Stimulated activated CD8-positive, alpha-beta memory T cell treated with anti-CD3 and anti-CD28 coated beads, Interleukin-7, amount 100 ng/mL, for 1 hour (primary cell): Measurements from ENCODE around the gene ZAR1L.
A peak's percentile ranks its signal among the peaks of the same experiment; 100 is the strongest.
"Not testable (repeated sequence)": the region's sequence is repeated elsewhere in the genome, so short reads cannot be mapped to it uniquely, and the experiment has no call there.

Experiments
- DNase-seq, 2 donors: peaks; one replicate each; pipeline ENCODE4 v3.0.0-alpha.2; 2020; ENCODE audit warnings: low read depth in 2 of 2

The ZAR1L gene

DNA sequence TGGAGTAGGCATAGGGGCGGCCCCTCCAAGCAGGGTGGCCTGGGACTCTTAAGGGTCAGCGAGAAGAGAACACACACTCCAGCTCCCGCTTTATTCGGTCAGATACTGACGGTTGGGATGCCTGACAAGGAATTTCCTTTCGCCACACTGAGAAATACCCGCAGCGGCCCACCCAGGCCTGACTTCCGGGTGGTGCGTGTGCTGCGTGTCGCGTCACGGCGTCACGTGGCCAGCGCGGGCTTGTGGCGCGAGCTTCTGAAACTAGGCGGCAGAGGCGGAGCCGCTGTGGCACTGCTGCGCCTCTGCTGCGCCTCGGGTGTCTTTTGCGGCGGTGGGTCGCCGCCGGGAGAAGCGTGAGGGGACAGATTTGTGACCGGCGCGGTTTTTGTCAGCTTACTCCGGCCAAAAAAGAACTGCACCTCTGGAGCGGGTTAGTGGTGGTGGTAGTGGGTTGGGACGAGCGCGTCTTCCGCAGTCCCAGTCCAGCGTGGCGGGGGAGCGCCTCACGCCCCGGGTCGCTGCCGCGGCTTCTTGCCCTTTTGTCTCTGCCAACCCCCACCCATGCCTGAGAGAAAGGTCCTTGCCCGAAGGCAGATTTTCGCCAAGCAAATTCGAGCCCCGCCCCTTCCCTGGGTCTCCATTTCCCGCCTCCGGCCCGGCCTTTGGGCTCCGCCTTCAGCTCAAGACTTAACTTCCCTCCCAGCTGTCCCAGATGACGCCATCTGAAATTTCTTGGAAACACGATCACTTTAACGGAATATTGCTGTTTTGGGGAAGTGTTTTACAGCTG is at the start of gene ZAR1L, which contains the start of gene BRCA2:
Gene ZAR1L, minus strand, starts transcription at position 126 of the 790 bp plus-strand sequence. CDS start 3,438 bp downstream, outside the sequence.
Gene BRCA2, plus strand, starts transcription at position 271 of the 790 bp plus-strand sequence. CDS start 953 bp downstream, outside the sequence.
- DNase-seq = peak; percentile 63 to 72

DNA sequence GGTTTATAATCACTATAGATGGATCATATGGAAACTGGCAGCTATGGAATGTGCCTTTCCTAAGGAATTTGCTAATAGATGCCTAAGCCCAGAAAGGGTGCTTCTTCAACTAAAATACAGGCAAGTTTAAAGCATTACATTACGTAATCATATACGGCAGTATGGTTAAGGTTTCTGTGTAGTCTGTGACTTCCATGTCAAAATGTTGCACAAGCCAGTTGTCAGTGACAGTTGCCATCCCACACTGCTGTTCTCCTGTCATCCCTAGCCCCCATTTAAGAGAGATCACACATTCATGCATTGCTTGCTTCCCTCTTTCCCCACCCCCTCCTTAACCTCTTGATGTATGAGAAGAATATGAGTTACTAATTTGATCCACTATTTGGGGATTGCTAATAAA is 47.4 kb upstream of the ZAR1L start:
- no peak for DNase-seq

GRCh38 chr13:32355935-32356334 is 40.8 kb upstream of the ZAR1L start:
- DNase-seq = not testable (repeated sequence)

DNA sequence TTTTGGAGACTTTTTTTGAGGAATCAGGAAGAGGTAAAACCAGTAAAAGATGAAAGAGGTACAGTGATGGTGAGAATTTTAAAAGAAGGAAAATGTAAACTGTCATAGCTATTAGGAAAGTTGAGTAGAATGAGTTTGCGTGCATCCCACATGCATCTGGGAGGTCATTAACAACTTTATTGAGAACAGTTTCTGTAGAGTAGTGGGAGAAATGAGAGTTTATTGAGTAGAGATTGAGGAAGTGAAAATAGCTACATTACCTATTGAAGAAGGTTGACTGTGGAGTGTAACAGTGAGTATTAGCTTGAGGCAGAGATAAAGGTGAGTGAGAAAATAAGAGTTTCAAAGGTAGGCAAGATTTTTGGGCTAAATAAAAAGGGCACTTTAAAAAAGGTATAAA is 38.9 kb upstream of the ZAR1L start:
- no peak for DNase-seq

DNA sequence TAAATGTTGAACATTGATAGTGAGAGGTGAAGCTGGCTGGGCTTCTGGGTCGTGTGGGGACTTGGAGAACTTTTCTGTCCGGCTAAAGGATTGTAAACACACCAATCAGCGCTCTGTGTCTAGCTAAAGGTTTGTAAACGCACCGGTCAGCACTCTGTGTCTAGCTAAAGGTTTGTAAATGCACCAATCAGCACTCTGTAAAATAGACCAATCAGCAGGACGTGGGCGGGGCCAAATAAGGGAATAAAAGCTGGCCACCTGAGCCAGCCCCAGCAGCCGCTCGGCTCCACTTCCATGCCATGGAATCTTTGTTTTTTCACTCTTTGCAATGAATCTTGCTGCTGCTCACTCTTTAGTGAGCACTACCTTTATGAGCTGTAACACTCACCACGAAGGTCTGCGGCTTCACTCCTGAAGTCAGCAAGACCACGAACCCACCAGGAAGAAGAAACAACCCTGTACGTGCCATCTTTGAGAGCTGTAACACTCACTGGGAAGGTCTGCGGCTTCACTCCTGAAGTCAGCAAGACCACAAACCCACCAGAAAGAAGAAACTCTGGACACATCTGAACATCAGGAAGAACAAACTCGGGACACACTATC is 35.8 kb upstream of the ZAR1L start:
- DNase-seq = not testable (repeated sequence)

- no peak for DNase-seq
These were observed 32.5 kb upstream of the ZAR1L start for GRCh38 chr13:32347651-32348050.

DNA sequence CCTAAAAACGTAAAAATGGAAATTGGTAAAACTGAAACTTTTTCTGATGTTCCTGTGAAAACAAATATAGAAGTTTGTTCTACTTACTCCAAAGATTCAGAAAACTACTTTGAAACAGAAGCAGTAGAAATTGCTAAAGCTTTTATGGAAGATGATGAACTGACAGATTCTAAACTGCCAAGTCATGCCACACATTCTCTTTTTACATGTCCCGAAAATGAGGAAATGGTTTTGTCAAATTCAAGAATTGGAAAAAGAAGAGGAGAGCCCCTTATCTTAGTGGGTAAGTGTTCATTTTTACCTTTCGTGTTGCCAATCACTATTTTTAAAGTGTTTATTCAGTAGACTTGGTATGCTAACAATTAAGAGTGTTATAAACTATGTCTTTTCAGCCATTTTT is 25.8 kb upstream of the ZAR1L start:
- DNase-seq = no peak

GRCh38 chr13:32334671-32335070 is 19.5 kb upstream of the ZAR1L start:
- DNase-seq = no peak

DNA sequence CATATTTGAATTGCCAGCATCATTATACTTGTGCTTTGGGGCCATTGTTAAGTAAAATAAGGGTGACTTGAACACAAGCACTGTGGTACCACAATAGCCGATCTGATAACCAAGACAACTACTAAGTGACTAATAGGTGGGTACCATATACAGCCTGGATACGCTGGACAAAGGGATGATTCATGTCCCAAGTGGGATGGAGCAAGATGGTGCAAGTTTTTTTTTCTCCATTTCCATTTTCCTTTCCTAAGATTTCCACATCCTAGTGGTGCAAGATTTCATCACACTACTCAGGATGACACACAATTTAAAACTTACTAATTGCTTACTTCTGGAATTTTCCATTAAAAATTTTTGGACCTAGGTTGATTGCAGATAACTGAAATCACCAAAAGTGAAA is 15.3 kb upstream of the ZAR1L start:
- no peak for DNase-seq

- DNase-seq = no peak
These were observed 8.7 kb upstream of the ZAR1L start for GRCh38 chr13:32323912-32324311.

- DNase-seq = no peak
These were observed 5.4 kb upstream of the ZAR1L start for GRCh38 chr13:32320528-32320927.

DNA sequence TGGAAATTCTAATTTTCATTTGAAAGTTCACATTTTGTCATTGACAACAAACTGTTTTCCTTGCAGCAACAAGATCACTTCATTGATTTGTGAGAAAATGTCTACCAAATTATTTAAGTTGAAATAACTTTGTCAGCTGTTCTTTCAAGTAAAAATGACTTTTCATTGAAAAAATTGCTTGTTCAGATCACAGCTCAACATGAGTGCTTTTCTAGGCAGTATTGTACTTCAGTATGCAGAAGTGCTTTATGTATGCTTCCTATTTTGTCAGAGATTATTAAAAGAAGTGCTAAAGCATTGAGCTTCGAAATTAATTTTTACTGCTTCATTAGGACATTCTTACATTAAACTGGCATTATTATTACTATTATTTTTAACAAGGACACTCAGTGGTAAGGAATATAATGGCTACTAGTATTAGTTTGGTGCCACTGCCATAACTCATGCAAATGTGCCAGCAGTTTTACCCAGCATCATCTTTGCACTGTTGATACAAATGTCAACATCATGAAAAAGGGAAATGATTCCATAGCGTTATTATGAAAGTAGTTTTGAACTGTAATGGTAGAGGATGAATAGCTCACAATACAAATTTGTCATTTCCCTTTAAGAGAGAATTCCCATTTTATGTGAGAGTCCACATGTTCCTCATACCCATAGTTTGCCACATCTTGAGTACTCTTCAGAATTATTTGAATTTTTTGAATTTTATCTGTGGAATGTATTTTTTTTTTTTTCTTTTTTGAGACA is 2.7 kb upstream of the ZAR1L start:
- no peak for DNase-seq

GRCh38 chr13:32316501-32316900 is 1.3 kb upstream of the ZAR1L start:
- DNase-seq = no peak

GRCh38 chr13:32316028-32316339 is 821 bp upstream of the ZAR1L start:
- DNase-seq = no peak

DNA sequence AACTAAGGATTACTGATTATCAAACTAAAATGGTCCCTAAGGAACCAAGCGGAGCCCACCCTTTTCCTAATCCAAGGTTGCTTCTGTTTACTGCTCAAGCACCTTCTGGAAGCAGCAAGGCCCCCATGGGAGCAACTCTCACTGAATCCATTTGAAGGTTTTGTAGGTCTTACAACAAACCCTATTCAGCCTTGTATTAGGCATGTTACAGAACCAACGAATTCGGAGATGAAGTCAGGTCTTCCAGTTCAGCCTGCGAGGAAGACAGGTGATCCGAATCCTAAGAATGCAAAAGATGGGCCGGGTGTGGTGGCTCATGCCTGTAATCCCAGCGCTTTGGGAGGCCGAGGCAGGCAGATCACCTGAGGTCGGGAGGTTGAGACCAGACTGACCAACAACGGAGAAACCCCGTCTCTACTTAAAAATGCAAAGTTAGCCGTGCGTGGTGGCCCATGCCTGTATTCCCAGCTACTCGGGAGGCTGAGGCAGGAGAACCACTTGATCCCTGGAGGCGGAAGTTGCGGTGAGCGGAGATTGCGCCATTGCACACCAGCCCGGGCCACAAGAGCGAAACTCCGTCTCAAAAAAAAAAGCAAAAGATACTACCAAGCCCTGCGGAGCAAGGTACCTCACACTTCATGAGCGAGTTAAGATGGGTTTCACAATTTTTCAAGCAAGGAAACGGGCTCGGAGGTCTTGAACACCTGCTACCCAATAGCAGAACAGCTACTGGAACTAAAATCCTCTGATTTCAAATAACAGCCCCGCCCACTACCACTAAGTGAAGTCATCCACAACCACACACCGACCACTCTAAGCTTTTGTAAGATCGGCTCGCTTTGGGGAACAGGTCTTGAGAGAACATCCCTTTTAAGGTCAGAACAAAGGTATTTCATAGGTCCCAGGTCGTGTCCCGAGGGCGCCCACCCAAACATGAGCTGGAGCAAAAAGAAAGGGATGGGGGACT is 609 bp downstream of the ZAR1L start:
- DNase-seq = peak; percentile 24 to 35

DNA sequence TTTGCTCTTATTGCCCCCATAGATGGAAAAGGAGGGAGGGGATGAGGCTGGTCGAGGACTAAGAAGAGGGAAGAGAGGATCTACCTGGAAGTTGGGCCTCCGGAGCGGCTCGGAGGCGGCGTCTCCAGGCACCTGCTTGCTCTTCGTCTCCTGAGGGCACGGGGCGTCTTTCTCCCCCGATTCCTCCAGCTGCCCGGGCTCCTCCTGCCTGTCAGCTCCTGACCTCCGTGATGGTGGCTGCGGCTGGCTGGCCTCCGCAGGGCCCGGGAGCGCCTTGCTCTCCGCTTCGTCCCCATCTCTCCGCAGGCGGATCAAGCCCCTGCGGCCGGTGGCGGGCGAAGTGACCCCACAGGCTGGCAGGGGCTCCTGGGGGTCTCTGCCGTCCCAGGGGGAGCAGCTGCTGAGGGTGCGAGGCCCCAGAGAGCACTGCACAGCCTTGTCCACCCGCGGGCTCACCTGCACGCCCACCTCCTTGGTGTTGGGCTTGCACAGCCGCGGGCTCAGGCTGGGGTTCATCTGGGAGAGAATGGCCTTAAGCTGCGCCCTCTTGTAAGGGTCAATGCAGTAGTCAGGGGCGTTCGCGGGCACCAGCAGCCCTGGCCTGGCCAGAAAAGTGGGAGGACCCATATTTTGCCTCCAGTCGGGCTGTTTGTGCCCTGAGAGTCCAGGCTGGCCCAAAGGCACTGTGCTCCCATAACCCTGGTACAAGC is 3.8 kb downstream of the ZAR1L start:
- no peak for DNase-seq

- DNase-seq = no peak
These were observed 4.9 kb downstream of the ZAR1L start for GRCh38 chr13:32310134-32310706.

DNA sequence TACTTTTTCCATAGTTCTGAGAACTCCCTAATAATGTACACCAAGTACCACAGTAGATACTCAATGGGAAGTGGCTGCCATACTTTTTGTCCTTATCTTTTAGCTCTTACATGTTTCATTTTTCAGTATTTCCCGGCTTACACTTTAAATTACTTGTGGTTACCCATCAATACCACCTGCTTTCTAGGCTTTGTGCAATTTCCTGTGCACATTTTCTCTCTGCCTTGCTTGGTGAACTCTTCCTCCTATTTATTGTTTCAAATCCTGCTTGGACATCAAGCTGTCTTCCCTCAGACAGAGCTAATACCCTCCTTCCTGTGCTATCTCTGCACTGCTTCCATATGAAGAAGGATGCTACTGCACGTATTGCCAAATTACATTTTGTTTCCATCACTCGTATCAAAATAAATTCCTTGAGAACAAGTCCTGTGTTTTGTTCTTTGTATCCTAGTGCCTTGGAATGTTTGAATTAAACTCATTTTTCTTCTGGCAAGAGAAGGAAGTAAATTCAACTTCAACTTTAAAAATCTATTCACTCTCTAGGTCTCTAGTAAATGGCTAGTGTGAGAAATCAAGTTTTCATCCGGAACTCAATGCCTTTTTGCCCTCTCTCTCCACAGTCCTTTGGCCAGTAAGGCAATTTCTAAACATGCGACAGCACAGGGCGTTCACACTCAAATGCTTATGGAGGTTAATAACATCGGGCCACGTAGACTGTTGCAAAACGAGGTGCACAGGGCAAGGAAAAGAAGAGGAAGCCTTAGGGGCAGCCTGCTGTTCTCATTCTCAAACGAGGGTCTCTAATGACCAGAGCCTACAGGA is 5.6 kb downstream of the ZAR1L start:
- no peak for DNase-seq

GRCh38 chr13:32305646-32306045 is 9.5 kb downstream of the ZAR1L start:
- DNase-seq = no peak

DNA sequence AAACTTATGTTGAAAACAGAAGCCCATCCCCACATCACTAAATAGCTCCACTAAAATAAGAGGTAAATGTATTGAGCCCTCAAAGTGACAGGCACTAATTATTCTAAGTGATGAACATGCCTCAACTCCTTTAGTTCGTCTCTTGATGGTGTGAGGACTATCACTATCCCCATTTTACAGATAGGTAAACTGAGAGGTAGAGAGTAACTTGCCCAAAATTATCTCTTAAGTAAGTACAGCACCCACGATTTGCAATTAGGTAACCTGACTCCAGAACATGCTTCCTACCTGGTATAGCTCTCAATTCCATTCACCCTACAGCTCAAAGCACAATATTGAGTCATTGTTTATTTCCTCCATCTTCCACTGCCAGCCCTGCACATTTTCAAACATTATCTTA is 12.7 kb downstream of the ZAR1L start:
- DNase-seq = no peak
